Measurements from ENCODE around the gene KIAA0319L.
"Not testable (repeated sequence)": the region's sequence is repeated elsewhere in the genome, so short reads cannot be mapped to it uniquely, and the experiment has no call there.

Gene KIAA0319L

DNA sequence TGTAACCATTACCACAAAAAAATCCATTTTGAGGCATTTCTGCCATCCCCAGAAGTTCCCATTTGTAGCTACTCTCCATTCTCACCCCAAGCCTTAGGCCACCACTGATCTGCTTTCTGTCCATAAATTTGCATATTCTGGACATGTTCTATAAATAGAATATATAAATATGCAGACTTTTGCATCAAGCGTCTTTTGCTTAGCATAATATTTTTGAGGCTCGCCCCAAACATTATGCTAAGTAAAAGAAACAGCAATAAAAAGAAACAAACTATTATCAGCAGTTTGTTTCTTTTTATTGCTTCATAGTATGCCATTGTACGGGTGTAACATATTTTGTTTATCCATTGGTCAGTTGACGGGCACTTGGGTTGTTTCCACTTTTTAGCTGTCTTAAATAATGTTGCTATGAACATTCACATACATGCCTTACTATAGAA is 23.8 kb upstream of the KIAA0319L start:
- DNase-seq = no peak

DNA sequence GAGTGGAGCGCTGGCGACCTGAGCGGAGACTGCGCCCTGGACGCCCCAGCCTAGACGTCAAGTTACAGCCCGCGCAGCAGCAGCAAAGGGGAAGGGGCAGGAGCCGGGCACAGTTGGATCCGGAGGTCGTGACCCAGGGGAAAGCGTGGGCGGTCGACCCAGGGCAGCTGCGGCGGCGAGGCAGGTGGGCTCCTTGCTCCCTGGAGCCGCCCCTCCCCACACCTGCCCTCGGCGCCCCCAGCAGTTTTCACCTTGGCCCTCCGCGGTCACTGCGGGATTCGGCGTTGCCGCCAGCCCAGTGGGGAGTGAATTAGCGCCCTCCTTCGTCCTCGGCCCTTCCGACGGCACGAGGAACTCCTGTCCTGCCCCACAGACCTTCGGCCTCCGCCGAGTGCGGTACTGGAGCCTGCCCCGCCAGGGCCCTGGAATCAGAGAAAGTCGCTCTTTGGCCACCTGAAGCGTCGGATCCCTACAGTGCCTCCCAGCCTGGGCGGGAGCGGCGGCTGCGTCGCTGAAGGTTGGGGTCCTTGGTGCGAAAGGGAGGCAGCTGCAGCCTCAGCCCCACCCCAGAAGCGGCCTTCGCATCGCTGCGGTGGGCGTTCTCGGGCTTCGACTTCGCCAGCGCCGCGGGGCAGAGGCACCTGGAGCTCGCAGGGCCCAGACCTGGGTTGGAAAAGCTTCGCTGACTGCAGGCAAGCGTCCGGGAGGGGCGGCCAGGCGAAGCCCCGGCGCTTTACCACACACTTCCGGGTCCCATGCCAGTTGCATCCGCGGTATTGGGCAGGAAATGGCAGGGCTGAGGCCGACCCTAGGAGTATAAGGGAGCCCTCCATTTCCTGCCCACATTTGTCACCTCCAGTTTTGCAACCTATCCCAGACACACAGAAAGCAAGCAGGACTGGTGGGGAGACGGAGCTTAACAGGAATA is 20.1 kb upstream of the KIAA0319L start:
- DNase-seq = no peak

DNA sequence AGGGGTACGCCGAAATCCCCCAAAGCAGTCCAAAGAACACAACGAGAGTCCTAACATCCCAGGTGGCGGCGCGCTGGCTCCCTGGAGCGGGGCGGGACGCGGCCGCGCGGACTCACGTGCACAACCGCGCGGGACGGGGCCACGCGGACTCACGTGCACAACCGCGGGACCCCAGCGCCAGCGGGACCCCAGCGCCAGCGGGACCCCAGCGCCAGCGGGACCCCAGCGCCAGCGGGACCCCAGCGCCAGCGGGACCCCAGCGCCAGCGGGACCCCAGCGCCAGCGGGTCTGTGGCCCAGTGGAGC is 19.5 kb upstream of the KIAA0319L start:
- not testable (repeated sequence) for DNase-seq

DNA sequence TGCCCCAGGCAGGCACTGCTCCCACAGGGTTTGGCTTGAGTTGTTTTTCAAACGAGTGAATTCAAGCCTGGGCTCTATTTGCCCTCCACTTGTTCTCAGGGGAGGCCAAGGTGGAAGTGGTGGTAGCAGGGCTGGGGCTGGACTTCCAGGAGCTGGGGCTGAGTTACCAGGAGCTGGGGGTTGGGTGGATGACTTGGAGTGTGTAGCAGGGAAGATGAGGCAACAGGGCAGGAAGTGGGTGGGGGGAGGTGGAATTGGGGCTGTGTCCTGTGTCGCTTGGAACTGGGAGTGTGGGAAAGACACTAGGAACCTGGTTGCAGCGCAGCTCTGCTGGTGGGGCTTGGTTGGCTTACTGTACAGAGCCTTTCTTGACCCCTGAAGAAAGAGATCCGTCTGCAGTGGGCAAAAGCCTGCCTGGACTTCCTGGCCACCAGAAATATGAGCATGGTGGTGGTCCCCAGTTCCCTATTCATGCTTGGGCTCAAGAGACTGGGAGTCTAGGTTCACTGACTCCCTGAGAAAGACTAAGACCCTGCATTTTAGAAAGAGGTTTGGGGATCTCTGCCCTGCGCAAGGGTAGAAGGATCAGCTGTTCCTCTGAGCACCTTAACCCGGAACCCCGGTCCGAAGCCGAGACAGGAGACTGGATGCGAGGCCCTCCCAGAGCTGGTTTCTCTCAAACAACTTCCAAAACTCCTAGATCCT is 19.0 kb upstream of the KIAA0319L start:
- no peak for DNase-seq

DNA sequence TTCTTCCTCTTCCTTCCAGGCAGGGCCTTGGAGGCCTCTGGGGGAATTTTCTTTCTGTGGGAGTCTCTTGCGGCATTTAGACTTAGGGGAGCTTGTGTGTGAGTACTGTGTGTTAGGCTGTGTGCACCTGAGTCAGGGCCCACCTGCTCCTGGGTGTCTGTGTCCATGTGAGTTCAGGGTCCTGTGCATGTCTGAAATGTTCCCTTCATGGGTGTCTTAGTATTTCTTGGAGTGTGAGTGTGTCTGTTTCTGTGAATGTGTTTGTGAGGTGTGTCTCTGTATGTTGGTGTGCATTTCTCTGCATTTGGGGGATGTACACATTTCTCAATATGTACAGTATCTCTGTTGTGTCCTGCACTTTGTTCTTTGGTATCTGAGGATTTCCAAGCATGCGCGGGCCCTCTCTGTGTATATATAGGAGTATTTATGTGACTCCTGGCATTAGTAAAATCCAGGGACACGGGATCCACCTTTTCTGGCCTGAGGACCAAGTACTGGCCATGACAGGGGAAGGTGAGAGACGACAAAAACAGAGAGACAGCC is 18.3 kb upstream of the KIAA0319L start:
- DNase-seq = no peak

DNA sequence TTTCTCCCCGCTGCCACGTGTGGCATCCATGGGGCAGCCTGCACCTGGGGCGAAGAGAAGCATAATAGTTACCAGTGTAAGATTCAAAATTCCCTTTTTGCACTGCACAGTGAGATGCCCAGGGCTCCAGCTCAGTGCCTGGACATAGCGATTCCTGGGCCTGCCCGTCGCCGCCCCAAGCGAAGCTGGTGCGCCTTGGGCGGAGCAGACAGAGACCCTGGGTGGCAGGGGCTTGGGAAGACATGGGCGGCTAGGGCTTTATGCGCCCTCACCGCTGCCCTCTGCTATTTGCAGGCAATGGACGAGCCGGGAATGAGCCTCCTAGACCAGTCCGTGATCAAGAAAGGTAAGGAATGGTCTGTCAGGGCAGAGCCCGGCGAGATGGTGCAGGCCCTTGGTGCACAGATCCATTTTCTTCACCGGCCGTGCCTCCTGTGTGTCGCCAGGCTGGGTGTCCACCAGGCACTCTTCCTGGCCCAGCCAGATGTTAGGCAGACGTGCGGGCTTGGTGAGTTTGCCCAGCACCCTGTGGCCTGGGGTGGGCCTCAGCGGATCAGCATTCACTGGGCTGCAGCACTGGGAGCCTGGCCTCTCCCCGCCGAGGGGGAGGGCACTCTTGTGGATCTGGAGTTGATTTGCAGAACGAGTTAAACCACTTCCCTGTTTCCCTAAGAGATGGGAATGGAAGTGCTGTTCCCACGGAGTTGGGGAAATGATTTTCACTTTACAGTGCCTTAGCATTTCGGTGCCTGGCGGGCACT is 17.6 kb upstream of the KIAA0319L start:
- DNase-seq = no peak

DNA sequence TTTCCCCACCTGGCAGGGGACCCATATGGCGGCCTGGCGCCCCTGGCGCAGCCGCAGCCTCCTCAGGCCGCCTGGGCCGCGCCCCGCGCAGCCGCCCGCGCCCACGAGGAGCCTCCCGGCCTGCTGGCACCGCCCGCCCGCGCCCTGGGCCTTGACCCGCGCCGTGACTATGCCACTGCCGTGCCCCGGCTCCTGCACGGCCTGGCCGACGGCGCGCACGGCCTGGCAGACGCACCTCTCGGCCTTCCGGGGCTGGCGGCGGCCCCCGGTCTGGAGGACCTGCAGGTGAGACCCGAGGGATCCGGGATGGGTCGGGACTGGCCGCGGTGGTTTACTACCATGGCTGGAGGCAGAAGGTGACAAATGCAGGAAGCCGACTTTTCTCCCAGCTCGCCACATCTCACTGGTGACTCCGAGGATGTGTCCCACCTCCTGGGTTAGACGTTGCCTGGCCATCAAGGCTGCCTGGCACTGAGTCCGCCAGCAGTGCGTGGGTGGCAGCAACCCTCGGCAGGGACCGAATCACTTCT is 17.0 kb upstream of the KIAA0319L start:
- no peak for DNase-seq

DNA sequence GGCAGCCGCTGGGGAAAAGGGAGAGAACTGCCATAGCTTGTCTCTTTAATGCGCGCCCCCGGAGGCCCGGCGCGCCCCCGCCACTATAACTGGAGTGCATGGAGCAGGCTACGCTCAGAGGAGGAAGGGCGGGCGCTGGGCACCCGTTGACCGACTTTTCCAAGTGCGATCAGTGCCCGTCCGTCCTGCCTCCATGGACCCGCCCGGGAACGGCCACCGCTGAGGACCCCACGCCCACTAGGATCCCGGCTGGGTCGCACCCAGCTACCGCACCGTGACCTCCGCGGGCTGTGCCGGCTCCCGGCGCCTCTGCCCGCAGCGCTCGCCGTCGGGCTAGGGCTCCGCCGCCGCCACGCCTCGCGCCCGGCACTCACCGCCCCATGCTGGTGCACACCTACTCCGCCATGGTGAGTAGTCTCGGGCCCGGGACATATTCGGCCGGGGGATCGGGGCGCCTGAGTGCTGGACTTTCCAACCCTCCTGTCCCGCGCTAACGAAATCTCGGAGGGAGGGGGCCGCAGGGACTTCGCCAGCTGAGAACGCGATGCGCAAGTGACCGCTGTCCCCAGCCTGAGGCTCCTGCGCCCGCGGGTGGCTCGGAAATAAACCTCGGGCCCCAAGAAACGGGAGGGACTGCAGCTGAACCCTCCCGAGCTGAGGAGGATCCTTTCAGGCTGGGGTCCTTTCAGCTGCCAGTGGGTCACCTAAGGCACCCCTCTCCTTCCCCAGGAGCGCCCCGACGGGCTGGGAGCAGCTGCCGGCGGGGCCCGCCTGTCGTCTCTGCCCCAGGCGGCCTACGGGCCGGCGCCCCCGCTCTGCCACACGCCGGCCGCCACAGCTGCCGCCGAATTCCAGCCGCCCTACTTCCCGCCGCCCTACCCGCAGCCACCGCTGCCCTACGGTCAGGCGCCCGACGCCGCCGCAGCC is 16.3 kb upstream of the KIAA0319L start, which contains the start of gene TFAP2E:
Gene TFAP2E (plus strand): TSS at position 117 of the 927 bp plus-strand sequence. CDS start 264 bp downstream, at position 381.
- peak; percentile 24 for DNase-seq

DNA sequence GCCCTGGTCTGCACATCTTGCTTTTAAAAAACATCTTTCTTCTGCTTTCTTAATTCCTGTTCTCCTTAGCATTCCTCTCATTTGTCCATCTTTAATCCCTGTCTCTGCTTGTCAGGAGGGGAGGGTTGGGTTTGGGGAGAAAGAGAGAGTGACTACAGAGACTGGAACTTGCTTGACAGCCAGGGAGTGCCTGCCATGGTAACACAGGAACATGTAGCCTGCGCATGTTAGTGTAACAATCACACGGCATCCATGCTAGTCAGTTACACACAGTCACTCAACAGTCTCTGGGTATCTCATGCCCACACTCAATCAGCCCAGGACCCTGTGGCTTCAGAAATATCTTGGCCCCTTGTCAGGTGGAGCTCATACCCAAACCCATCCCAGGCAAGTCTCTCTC is 15.1 kb upstream of the KIAA0319L start:
- no peak for DNase-seq

DNA sequence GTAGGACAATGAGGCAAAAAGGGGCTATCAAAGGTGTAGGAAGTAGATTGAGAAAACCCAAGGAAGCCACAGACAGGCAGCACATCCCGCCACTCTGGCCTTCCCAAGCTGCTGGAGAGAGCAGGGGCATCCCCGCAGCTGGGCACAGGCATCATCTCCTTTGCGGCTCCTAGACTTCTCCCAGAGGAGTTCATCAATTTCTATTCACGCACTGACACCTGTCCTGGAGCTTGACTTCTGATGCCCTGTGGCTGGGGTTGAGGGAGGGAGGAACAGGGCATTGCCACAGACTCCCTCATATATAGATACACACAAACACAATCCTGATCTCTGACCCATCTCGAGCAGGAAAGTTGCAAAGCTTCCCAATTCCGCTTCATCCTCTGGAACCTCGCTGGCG is 14.1 kb upstream of the KIAA0319L start:
- DNase-seq = no peak

DNA sequence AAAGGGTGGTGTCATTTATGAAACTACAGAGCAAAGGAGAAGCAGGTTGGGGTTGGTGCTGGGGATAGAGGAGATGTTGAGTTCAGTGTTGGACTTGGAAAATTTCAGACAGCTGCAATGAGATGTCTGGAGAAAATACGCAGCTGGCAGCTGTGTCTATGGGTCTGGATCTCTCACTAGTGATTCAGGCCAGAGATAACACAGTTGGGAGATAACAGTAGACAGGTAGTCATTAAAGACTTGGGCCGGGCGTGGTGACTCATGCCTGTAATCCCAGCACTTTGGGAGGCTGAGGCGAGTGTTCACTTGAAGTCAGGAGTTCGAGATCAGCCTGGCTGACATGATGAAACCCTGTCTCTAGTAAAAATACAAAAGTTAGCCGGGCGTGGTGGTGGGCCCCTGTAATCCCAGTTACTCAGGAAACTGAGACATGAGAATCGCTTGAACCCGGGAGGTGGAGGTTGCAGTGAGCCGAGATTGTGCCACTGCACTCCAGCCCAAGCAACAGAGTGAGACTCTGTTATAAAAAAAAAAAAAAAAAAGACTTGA is 13.5 kb upstream of the KIAA0319L start:
- DNase-seq = no peak

DNA sequence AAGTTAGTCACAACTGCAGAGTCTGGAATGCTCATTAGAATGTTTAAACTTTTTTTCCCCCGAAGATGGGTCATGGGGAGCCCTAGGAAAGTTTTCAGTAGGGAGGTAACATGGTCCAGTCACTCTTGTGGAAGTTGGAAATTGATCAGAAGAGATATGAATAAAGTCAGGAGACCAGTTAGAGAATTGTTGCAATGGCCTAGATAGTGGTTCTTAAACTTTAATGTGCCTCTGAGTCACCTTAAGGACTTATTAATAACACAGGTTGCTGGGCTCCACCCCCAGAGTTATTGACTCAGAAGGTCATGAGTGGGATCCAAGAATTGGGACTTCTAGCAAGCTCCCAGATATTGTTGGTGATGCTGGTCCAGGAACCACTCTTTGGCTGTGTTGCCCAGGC is 12.7 kb upstream of the KIAA0319L start:
- no peak for DNase-seq

DNA sequence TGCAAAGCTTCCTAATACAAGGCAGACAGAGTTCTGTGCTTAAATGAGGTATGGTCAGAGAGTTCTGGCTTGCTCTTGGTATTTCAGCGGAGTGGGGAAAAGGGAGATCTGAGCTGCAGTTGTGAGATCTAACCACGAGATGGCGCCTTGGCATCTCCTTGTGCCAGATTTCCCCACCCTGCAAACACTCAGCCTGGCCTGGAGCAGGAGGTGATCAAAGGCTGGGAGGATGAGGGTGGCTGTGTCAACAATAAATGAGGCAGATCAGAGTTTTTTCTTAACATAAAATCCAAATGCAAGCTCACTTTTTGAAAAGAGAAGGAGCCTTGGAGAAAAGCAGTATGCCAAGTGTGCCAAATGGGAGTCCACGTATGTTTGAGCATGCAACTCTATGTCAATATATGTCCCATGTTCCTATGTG is 11.8 kb upstream of the KIAA0319L start:
- DNase-seq = peak; percentile 37

DNA sequence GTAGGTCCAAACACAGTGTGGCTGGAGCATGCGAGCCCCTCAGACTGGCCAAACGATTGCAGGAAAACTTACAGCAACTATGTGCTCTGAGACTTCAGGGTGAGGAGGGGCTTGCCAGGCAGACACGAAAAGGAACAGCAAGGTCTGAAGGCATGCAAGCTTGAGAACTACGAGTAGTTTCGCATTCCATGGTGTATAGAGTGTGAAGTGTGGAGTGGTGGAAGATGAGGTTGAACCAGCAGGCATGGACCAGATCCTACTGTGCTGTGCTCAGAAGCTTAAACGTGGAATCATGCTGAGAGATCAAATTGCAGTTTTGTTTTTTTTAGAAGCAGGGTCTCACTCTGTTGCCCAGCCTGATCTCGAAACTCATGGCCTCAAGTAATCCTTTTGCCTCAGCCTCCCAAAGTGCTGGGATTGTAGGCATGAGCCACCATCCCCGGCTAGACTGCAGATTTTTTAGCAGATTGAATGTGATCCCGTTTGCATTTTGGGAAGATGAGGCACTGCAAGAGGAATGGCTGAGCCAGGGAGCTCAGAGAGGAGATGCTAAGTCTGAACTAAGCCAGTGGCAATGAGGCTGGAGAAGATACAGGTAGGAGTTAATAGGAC is 10.8 kb upstream of the KIAA0319L start:
- DNase-seq = no peak

DNA sequence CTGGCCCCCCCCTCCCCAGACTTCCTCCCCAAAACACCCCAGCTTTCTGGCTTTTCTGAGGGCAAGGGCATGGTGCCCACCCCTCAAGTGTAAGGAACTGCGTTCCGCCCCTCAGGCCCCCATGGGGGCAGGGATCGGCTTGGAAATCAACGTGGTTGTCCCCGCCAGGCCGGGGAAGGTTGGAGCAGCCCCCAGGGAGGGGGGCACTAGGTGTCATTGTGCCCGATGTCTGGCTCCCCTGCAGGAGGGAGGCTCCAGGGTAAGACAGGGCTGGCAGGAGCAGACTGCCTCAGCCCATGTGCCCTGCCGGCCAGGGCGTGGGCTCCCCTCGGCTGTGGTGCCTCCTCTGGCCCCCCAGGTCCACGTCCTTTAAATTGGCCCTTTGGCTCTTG is 8.5 kb upstream of the KIAA0319L start:
- no peak for DNase-seq

DNA sequence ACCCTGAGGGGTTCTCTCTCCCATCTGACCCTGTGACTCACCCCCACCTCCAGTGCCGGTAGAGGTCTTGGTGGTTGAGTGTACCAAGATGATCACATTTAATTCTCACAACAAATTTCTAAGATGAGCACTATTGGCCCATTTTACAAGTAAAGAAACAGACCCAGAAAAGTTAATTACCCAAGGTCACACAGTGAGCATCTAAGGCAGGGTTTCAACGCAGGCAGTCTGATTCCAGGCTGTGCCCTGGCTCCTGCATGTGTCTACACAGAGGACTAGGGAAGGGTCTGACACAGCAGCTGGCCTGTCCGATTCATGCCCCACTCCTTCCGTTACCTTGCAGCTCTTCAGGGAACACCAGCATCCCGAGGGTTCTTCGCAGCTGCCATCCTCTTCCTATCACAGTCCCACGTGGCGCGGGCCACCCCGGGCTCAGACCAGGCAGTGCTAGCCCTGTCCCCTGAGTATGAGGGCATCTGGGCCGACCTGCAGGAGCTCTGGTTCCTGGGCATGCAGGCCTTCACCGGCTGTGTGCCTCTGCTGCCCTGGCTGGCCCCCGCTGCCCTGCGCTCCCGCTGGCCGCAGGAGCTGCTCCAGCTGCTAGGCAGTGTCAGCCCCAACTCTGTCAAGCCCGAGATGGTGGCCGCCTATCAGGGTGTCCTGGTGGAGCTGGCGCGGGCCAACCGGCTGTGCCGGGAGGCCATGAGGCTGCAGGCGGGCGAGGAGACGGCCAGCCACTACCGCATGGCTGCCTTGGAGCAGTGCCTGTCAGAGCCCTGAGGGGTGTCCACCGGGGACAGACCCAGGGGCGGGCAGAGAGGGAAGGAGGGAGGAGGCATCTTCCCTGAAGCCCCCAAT is 7.9 kb upstream of the KIAA0319L start:
- no peak for DNase-seq

DNA sequence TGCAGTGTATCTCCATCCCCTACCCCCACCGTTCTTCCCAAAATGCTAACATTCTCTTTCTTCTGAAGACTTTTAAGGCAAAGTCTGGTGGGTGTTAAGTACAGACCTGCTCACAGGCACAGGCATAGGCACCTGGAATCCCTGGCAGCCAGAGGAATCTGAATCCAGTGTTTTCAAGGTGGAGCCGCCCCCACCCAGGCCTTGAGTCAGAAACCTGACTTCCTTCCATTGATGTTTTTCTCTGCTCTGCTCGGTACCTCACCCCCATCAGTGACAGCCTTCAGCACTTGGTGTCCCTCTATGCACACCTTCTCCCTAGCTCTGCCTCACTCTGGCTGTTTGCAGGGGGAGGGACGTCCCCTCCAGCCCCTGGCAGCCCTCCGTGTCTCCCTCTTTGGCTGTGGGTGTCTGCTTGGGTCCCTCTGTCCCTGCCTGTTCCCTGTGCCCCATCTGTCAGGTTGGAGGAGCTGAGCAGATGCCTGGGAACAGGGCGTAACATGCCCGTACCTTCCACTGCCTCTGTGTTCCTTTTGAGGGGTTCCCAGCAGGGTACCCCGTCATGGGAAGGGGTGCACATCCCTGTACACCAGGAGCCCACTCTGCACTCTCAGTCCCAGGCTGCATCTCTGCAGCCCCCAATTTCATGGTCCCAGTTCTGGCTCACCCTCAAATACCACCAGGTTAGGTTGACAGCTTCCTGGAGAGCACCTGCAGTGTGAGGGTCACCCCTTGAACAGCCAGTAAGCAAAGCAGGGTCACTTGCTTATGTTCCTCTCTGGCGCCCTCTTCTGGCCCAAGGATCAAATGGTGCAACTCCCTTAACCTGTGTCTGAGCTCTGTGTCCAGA is 7.1 kb upstream of the KIAA0319L start:
- peak; percentile 61 for DNase-seq

DNA sequence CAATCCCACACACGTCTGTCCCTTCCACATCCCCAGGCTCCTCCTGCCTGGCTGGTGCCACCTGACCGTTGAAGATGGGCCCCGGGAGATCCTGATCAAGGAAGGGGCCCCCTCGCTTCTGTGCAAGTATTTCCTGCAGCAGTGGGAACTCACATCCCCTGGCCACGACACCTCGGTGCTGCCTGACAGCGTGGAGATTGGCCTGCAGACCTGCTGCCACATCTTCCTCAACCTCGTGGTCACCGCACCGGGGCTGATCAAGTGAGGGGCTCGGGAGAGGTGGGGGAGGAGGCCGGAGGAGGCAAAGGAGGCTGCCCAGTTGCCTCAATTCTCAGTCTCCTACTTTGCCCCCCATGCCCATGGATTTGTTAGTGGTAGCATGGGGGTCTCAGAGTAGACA is 6.0 kb upstream of the KIAA0319L start:
- DNase-seq = no peak

All from NCI-H146 (cell line).